ENCODE data around the gene C5AR2. TPM values are rescaled to one million over a fixed set of nuclear protein-coding genes. Genes with fewer than 3 reads are reported as not detected.

The C5AR2 gene
- polyA plus RNA-seq, 1 donor from 2014 or later: not detected

- H3K79me2 ChIP-seq (replicated peaks; ENCODE audit: insufficient read depth, low read length): no peaks in the 10 kb centered on the region
- no peaks in the 10 kb centered on the region for H3K9me3 ChIP-seq (ENCODE audit: low read length)
- no peak overlapping the region for H3K9ac ChIP-seq (ENCODE audit: low read length)
- H4K20me1 ChIP-seq (ENCODE audit: insufficient read depth): no peaks in the 10 kb centered on the region
- TF ChIP-seq EP300 (conservative IDR thresholded peaks at IDR 0.05; ENCODE audit: poor library complexity, severe bottlenecking) (no peak), EZH2 (IDR thresholded peaks at IDR 0.05; ENCODE audit: borderline replicate concordance, insufficient read depth, low read length, poor library complexity, severe bottlenecking) (no peak), RAD21 (conservative IDR thresholded peaks at IDR 0.05) (no peak), MXI1 (conservative IDR thresholded peaks at IDR 0.05; ENCODE audit: poor library complexity, severe bottlenecking) (no peak), SMC3 (conservative IDR thresholded peaks at IDR 0.05; ENCODE audit: poor library complexity) (no peak), REST (IDR thresholded peaks at IDR 0.05; ENCODE audit: borderline replicate concordance) (no peak), CTCF (IDR thresholded peaks at IDR 0.05; ENCODE audit: poor library complexity, severe bottlenecking) (no peak), TAF1 (IDR thresholded peaks at IDR 0.05; ENCODE audit: low read depth) (no peak), POLR2AphosphoS5 (IDR thresholded peaks at IDR 0.05) (no peak)
- no peaks in the 10 kb centered on the region for H3K27me3 ChIP-seq (ENCODE audit: insufficient read depth, low read depth, low read length)
- no peak overlapping the region for H2AFZ ChIP-seq (ENCODE audit: low read depth, low read length)
- H3K4me3 ChIP-seq (ENCODE audit: low read length): no peak overlapping the region
- H3K27ac ChIP-seq (ENCODE audit: low read length): no peak overlapping the region
- H3F3A ChIP-seq (ENCODE audit: insufficient read depth, low read length, poor library complexity, severe bottlenecking): no peaks in the 10 kb centered on the region
- H3K4me2 ChIP-seq (ENCODE audit: low read length): no peak overlapping the region
- no peaks in the 10 kb centered on the region for H3K36me3 ChIP-seq (ENCODE audit: insufficient read depth, low read length)
- H3K9me2 ChIP-seq (ENCODE audit: insufficient read depth, low read length): no peaks in the 10 kb centered on the region
Measured at GRCh38 chr19:47339196-47339880, 7.4 kb downstream of the C5AR2 start.

GRCh38 chr19:47340477-47341208, 8.7 kb downstream of the C5AR2 start:
- no peaks in the 10 kb centered on the region for H3K9me2 ChIP-seq (ENCODE audit: insufficient read depth, low read length)
- no peaks in the 10 kb centered on the region for H3K79me2 ChIP-seq (replicated peaks; ENCODE audit: insufficient read depth, low read length)
- H3K4me2 ChIP-seq (ENCODE audit: low read length): no peak overlapping the region
- no peaks in the 10 kb centered on the region for H3K36me3 ChIP-seq (ENCODE audit: insufficient read depth, low read length)
- H3K4me3 ChIP-seq (ENCODE audit: low read length): no peak overlapping the region
- H4K20me1 ChIP-seq (ENCODE audit: insufficient read depth): no peaks in the 10 kb centered on the region
- no peak overlapping the region for H2AFZ ChIP-seq (ENCODE audit: low read depth, low read length)
- H3K27ac ChIP-seq (ENCODE audit: low read length): no peak overlapping the region
- no peak overlapping the region for H3K9ac ChIP-seq (ENCODE audit: low read length)
- TF ChIP-seq POLR2AphosphoS5 (IDR thresholded peaks at IDR 0.05) (no peak), TAF1 (IDR thresholded peaks at IDR 0.05; ENCODE audit: low read depth) (no peak), SMC3 (conservative IDR thresholded peaks at IDR 0.05; ENCODE audit: poor library complexity) (no peak), EP300 (conservative IDR thresholded peaks at IDR 0.05; ENCODE audit: poor library complexity, severe bottlenecking) (no peak), CTCF (IDR thresholded peaks at IDR 0.05; ENCODE audit: poor library complexity, severe bottlenecking) (no peak), EZH2 (IDR thresholded peaks at IDR 0.05; ENCODE audit: borderline replicate concordance, insufficient read depth, low read length, poor library complexity, severe bottlenecking) (no peak), MXI1 (conservative IDR thresholded peaks at IDR 0.05; ENCODE audit: poor library complexity, severe bottlenecking) (no peak), RAD21 (conservative IDR thresholded peaks at IDR 0.05) (no peak), REST (IDR thresholded peaks at IDR 0.05; ENCODE audit: borderline replicate concordance) (no peak)
- H3K27me3 ChIP-seq (ENCODE audit: insufficient read depth, low read depth, low read length): no peaks in the 10 kb centered on the region
- no peaks in the 10 kb centered on the region for H3K9me3 ChIP-seq (ENCODE audit: low read length)
- H3F3A ChIP-seq (ENCODE audit: insufficient read depth, low read length, poor library complexity, severe bottlenecking): no peaks in the 10 kb centered on the region
